Vagina (tissue), 2 donors: Measurements from ENCODE around the gene ZNF695. TPM values are rescaled to one million over a fixed set of nuclear protein-coding genes. Genes with fewer than 3 reads are reported as not detected.
"Not testable (repeated sequence)": the region's sequence is repeated elsewhere in the genome, so short reads cannot be mapped to it uniquely, and the experiment has no call there.

Experiments
- DNase-seq, 2 donors: peaks; one replicate each; pipeline ENCODE4 v3.0.0-alpha.2; 2017; ENCODE audit errors: extremely low spot score in 2 of 2
- H3K27ac ChIP-seq: fragments of 200-600 bp; sonication (generic); one replicate; pipeline ENCODE4 v1.5.1; 2019
- H3K27me3 ChIP-seq: fragments of 200-600 bp; sonication (generic); one replicate; pipeline ENCODE4 v1.5.1; 2019
- H3K36me3 ChIP-seq, 2 donors: fragments of 200-600 bp; sonication (generic); one replicate each; pipeline ENCODE4 v1.5.1; 2017 to 2019
- H3K4me1 ChIP-seq: fragments of 200-600 bp; sonication (generic); one replicate; pipeline ENCODE4 v1.5.1; 2019
- H3K4me3 ChIP-seq, 2 donors: fragments of 200-600 bp; sonication (generic); 1 replicate in 1 of 2; 2 replicates in 1 of 2; pipeline ENCODE4 v1.5.1; 2016 to 2019
- H3K9me3 ChIP-seq: fragments of 200-600 bp; sonication (generic); one replicate; pipeline ENCODE4 v1.5.1; 2019
- CTCF ChIP-seq, 3 experiments: fragments of 450-650 bp in 2 of 3; fragments of 200-600 bp in 1 of 3; sonication (generic) in 1 of 3; IDR thresholded peaks; one replicate each; pipeline ENCODE4 v1.5.1; 2017 to 2019; ENCODE audit warnings: antibody characterized with exemption in 3 of 3, mild to moderate bottlenecking in 2 of 3, moderate library complexity in 2 of 3
- POLR2A ChIP-seq, 2 donors: fragments of 450-650 bp; IDR thresholded peaks; one replicate each; pipeline ENCODE4 v1.6.1; 2017; ENCODE audit warnings: antibody characterized with exemption in 2 of 2, mild to moderate bottlenecking in 2 of 2, moderate library complexity in 2 of 2
- POLR2AphosphoS5 ChIP-seq, 2 donors: sonication (generic); formaldehyde crosslinking; IDR thresholded peaks; one replicate each; pipeline ENCODE4 v1.9.0; 2017; ENCODE audit warnings: antibody characterized with exemption in 2 of 2, mild to moderate bottlenecking in 2 of 2, low read depth in 1 of 2; ENCODE audit not compliant: insufficient read depth in 1 of 2
- intact Hi-C: fragments of 100-400 bp; cut with DNase I; formaldehyde crosslinking; loops from one replicate; pipeline ENCODE4 v1.15.1; 2023
- total RNA-seq: library from RNA; depleted of rRNA; stranded (reverse); fragments of >200 nt; gene quantifications from one replicate; pipeline ENCODE4 v1.2.3, GENCODE V29; 2016

ZNF695 gene
- total RNA-seq, 1 donor from 2014 or later: 0.49 TPM

- Histone ChIP-seq H3K27me3 (no peaks in the 10 kb centered on the region), H3K9me3 (peaks cover 16% of the 10 kb centered on the region), H3K4me1 (no peaks in the 10 kb centered on the region), H3K4me3 (no peak overlapping the region), H3K36me3 (no peaks in the 10 kb centered on the region), H3K27ac (no peak overlapping the region)
- TF ChIP-seq POLR2A (IDR thresholded peaks at IDR 0.05): no peak
- TF ChIP-seq CTCF (IDR thresholded peaks at IDR 0.05): no peak
- TF ChIP-seq POLR2AphosphoS5 (IDR thresholded peaks at IDR 0.05; ENCODE audit: insufficient read depth in 1 of 2, low read depth in 1 of 2): no peak
- no peak for DNase-seq
- intact Hi-C loops: no loop called here
Measured at GRCh38 chr1:247047260-247047659, 39.4 kb upstream of the ZNF695 start.

GRCh38 chr1:247043406-247043805, 35.5 kb upstream of the ZNF695 start:
- intact Hi-C loops: no loop called here
- no peak for DNase-seq
- no peak for TF ChIP-seq CTCF (IDR thresholded peaks at IDR 0.05)
- TF ChIP-seq POLR2A (IDR thresholded peaks at IDR 0.05): no peak
- no peak for TF ChIP-seq POLR2AphosphoS5 (IDR thresholded peaks at IDR 0.05; ENCODE audit: insufficient read depth in 1 of 2, low read depth in 1 of 2)
- Histone ChIP-seq H3K27ac (no peak overlapping the region), H3K36me3 (peaks cover 0 to 5% of the 10 kb centered on the region in 2 donors), H3K27me3 (no peaks in the 10 kb centered on the region), H3K9me3 (peaks cover 27% of the 10 kb centered on the region), H3K4me1 (no peaks in the 10 kb centered on the region), H3K4me3 (no peak overlapping the region)

DNA sequence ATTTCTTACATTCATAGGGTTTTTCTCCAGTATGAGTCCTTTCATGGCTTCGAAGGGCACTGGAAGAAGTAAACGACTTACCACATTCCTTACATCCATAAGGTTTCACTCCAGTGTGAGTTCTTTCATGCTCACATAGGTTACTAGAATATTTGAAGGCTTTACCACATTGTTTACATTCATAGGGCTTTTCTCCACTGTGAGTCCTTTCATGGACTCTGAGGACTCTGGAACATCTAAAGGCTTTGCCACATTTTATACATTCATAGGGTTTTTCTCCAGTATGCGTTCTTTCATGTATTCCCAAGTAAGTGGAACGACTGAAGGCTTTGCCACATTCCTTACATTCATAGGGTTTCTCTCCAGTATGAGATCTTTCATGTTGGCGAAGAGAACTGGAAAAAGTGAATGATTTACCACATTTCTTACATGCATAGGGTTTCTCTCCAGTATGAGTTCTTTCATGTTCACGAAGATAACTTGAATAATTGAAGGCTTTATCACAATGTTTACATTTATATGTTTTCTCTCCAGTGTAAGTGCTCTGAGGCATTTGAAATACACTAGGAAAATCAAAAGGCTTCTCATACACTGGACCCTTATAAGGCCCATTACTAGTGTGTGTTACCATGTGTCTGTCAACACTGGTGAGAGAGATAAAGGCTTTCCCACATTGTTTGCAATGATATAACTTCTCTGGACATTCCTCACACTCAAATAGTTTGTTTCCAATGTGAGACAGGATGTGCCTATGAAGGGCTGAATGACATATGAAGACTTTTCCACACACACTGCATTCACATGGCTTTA, 29.9 kb upstream of the ZNF695 start:
- DNase-seq: no peak
- no peaks in the 10 kb centered on the region for H3K27me3 ChIP-seq
- intact Hi-C loops: no loop called here
- peaks cover 0 to 20% of the 10 kb centered on the region in 2 donors for H3K36me3 ChIP-seq
- H3K4me1 ChIP-seq: no peaks in the 10 kb centered on the region
- no peak overlapping the region for H3K27ac ChIP-seq
- TF ChIP-seq CTCF (IDR thresholded peaks at IDR 0.05): no peak
- TF ChIP-seq POLR2AphosphoS5 (IDR thresholded peaks at IDR 0.05; ENCODE audit: insufficient read depth in 1 of 2, low read depth in 1 of 2): no peak
- TF ChIP-seq POLR2A (IDR thresholded peaks at IDR 0.05): no peak
- H3K9me3 ChIP-seq: peaks cover 18% of the 10 kb centered on the region
- H3K4me3 ChIP-seq: no peak overlapping the region

DNA sequence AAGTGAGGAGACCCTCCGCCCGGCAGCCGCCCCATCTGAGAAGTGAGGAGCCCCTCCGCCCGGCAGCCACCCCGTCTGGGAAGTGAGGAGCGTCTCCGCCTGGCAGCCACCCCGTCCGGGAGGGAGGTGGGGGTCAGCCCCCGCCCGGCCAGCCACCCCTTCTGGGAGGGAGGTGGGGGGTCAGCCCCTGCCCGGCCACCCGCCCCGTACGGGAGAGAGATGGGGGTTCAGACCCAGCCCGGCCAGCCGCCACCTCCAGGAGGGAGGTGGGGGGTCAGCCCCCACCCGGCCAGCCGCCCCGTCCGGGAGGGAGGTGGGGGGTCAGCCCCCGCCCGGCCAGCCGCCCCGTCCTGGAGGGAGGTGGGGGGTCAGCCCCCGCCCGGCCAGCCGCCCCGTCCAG, 24.4 kb upstream of the ZNF695 start:
- H3K36me3 ChIP-seq, H3K27ac ChIP-seq, intact Hi-C loops, H3K27me3 ChIP-seq, H3K4me3 ChIP-seq, H3K4me1 ChIP-seq, DNase-seq: not testable (repeated sequence)
- H3K9me3 ChIP-seq: peaks cover 14% of the 10 kb centered on the region

DNA sequence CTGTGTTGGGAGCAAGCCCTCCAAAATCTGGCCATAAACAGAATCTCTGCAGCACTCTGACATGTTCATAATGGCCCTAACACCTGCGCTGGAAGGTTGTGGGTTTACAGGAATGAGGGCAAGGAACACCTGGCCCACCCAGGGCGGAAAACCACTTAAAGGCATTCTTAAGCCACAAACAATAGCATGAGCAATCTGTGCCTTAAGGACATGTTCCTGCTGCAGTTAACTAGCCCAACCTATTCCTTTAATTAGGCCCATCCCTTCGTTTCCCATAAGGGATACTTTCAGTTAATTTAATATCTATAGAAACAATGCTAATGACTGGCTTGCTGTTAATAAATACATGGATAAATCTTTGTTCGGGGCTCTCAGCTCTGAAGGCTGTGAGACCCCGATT, 16.8 kb upstream of the ZNF695 start:
- intact Hi-C loops, H3K9me3 ChIP-seq: not testable (repeated sequence)

DNA sequence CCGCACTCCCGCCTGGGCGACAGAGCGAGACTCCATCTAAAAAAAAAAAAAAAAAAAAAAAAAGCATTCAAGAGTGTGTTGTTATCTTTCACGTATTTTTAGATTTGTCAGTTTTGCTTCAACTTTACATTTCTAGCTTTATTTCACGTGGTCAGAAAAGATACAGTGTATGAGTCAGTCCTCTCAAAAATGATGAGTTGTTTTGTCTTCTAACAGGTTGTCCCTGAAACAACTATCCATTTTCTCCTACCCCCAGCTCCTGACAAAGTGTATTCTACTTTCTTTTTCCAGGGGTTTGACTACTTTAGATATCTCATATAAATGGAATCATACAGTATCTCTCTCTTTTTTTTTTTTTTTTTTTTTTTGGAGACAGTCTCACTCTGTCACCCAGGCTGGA, 5.5 kb upstream of the ZNF695 start:
- DNase-seq: no peak
- H3K27ac ChIP-seq: no peak overlapping the region
- no peak overlapping the region for H3K4me3 ChIP-seq
- no peaks in the 10 kb centered on the region for H3K9me3 ChIP-seq
- TF ChIP-seq POLR2AphosphoS5 (IDR thresholded peaks at IDR 0.05; ENCODE audit: insufficient read depth in 1 of 2, low read depth in 1 of 2): no peak
- no peak for TF ChIP-seq POLR2A (IDR thresholded peaks at IDR 0.05)
- no peak for TF ChIP-seq CTCF (IDR thresholded peaks at IDR 0.05)
- intact Hi-C loops: no loop called here
- no peaks in the 10 kb centered on the region for H3K36me3 ChIP-seq
- H3K4me1 ChIP-seq: no peaks in the 10 kb centered on the region
- H3K27me3 ChIP-seq: no peaks in the 10 kb centered on the region

More for the DNA sequence above, 16.8 kb upstream of the ZNF695 start:
- not testable (repeated sequence) for H3K4me3 ChIP-seq, DNase-seq, H3K36me3 ChIP-seq, H3K4me1 ChIP-seq, H3K27me3 ChIP-seq, H3K27ac ChIP-seq
